D721Med (cell line): ENCODE results near the gene LAMA1.

Experiments used
- DNase-seq: peaks from one replicate; pipeline ENCODE4 v3.0.0; 2011; ENCODE audit warnings: low spot score; ENCODE audit not compliant: insufficient read length
- FAIRE-seq: peaks from 2 replicates; lab custom pipeline; 2011; peaks lifted over from hg19 to GRCh38; lab: Jason Lieb, UNC
- TF ChIP-seq, protein P1 (sequence below): IDR thresholded peaks from 2 replicates; pipeline ENCODE4 v1.5.1; 2012; ENCODE audit warnings: mild to moderate bottlenecking, control low read depth; ENCODE audit not compliant: insufficient read depth; ENCODE audit errors: missing control alignments

LAMA1 gene

GRCh38 chr18:7068871-7069590 is 48.6 kb downstream of the LAMA1 start:
- TF ChIP-seq, protein P1, sequence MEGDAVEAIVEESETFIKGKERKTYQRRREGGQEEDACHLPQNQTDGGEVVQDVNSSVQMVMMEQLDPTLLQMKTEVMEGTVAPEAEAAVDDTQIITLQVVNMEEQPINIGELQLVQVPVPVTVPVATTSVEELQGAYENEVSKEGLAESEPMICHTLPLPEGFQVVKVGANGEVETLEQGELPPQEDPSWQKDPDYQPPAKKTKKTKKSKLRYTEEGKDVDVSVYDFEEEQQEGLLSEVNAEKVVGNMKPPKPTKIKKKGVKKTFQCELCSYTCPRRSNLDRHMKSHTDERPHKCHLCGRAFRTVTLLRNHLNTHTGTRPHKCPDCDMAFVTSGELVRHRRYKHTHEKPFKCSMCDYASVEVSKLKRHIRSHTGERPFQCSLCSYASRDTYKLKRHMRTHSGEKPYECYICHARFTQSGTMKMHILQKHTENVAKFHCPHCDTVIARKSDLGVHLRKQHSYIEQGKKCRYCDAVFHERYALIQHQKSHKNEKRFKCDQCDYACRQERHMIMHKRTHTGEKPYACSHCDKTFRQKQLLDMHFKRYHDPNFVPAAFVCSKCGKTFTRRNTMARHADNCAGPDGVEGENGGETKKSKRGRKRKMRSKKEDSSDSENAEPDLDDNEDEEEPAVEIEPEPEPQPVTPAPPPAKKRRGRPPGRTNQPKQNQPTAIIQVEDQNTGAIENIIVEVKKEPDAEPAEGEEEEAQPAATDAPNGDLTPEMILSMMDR: no peak
- DNase-seq (no peak), FAIRE-seq (no peak)

DNA sequence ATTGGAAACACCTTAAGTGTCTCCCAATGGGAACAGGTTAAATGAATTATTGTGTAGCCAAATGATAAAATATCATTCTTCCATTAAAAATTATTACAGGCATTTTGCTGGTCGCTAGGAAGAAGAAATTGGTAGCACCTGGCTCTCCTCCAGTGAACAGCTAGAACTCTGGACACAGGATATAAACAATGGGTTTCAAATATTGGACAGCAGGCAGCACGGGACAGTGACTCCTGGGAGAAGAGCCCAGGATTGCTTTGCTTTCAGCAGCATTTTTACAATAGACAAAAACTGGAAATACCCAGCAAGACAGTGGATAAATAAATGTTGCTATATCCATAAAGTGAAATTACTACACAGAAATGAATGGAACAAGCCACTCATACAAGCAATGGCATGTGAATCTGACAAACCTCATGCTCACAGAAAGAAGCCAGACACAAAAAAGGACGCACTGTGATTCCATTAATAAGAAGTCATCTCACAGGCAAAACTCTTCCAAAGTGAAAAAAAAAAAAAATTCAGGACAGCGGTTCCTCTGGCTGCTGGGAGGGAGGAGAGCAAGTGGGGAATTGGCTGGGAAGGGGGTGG is 50.5 kb downstream of the LAMA1 start:
- TF ChIP-seq, protein P1: no peak
- no peak for DNase-seq
- FAIRE-seq: no peak

GRCh38 chr18:7065736-7066135 is 51.9 kb downstream of the LAMA1 start:
- TF ChIP-seq, protein P1: no peak

GRCh38 chr18:7064346-7064745 is 53.3 kb downstream of the LAMA1 start:
- TF ChIP-seq, protein P1: no peak
- DNase-seq (no peak), FAIRE-seq (no peak)

More at GRCh38 chr18:7065736-7066135, 51.9 kb downstream of the LAMA1 start:
- no peak for FAIRE-seq
- DNase-seq: no peak

GRCh38 chr18:7062811-7063210 is 54.8 kb downstream of the LAMA1 start:
- no peak for FAIRE-seq

DNA sequence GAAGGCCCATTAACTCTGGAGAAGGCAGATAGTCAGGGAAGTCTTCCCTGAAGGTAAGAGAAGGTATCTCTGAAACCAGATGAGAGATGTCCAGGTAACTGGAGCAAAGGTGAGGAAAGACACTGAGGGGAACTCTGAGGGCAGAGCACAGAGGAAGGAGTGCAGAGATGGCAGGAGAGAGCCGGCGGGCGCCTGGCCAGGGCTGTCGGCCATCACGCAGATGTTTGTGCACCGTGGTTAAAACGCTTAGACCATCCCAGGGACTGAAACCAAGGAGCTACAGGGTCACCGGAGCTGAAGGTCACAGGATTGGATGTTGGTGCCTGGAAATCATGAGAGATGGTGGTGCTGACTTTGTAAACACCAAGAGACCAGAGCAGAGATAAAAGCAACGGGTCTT is 55.4 kb downstream of the LAMA1 start:
- FAIRE-seq (no peak), DNase-seq (no peak)
- TF ChIP-seq, protein P1: no peak

More at GRCh38 chr18:7062811-7063210, 54.8 kb downstream of the LAMA1 start:
- TF ChIP-seq, protein P1: no peak
- no peak for DNase-seq

DNA sequence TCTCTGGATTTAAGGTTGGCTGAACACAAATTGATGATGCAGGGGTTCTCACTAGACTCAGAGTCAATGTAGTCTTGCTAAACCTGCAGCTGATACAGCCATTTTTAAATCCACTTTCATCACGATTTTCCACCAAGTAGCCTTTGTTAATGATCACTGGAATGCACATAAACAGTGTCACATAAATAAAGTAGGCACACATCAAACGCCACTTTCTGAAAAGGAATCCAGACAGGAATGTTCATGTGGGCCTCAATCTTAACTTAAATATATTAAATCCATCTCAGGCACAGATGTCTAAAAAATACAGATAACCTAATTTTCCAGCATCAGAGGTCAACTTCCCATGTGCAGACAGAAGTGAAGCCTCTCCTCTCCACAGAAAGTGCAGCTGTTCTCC is 58.3 kb downstream of the LAMA1 start:
- DNase-seq (no peak), FAIRE-seq (no peak)
- TF ChIP-seq, protein P1: no peak
